Smooth muscle cell of the brain vasculature (primary cell): ENCODE results near the gene HAL.

Experiments
- DNase-seq: peaks from one replicate; pipeline ENCODE4 v3.0.0-alpha.2; 2012; ENCODE audit warnings: low read depth, low spot score

HAL gene

GRCh38 chr12:95940514-95940913 is 55.6 kb downstream of the HAL start:
- DNase-seq = no peak
